Activated CD4-positive, alpha-beta T cell treated with anti-CD3 and anti-CD28 coated beads, Interleukin-2, amount 50 U/mL, for 16 hours (primary cell): Measurements from ENCODE around the gene SLC16A10.
"Not testable (repeated sequence)": the region's sequence is repeated elsewhere in the genome, so short reads cannot be mapped to it uniquely, and the experiment has no call there.

ENCODE experiments used
- DNase-seq: peaks from one replicate; pipeline ENCODE4 v3.0.0-alpha.2; 2020

SLC16A10 gene

GRCh38 chr6:111189666-111190210 is 102.4 kb downstream of the SLC16A10 start:
- DNase-seq, result not testable (repeated sequence)

- DNase-seq, result no peak
These were observed 103.3 kb downstream of the SLC16A10 start for GRCh38 chr6:111190637-111191036.

GRCh38 chr6:111191136-111191535 is 103.8 kb downstream of the SLC16A10 start:
- not testable (repeated sequence) for DNase-seq

GRCh38 chr6:111192911-111193555 is 105.7 kb downstream of the SLC16A10 start:
- no peak for DNase-seq

- DNase-seq, result no peak
These were observed 108.4 kb downstream of the SLC16A10 start for GRCh38 chr6:111195656-111196055.

- no peak for DNase-seq
These were observed 111.5 kb downstream of the SLC16A10 start for GRCh38 chr6:111198841-111199240.

GRCh38 chr6:111199935-111200334 is 112.6 kb downstream of the SLC16A10 start:
- DNase-seq, result no peak

GRCh38 chr6:111200350-111201243 is 113.3 kb downstream of the SLC16A10 start:
- DNase-seq, result no peak

GRCh38 chr6:111201244-111201554 is 113.9 kb downstream of the SLC16A10 start:
- no peak for DNase-seq

GRCh38 chr6:111201764-111202163 is 114.5 kb downstream of the SLC16A10 start:
- DNase-seq, result no peak

GRCh38 chr6:111203539-111203938 is 116.2 kb downstream of the SLC16A10 start:
- DNase-seq, result not testable (repeated sequence)

GRCh38 chr6:111204305-111204704 is 117.0 kb downstream of the SLC16A10 start:
- no peak for DNase-seq

- no peak for DNase-seq
These were observed 117.6 kb downstream of the SLC16A10 start for GRCh38 chr6:111204881-111205280.

- DNase-seq, result no peak
These were observed 118.2 kb downstream of the SLC16A10 start for GRCh38 chr6:111205502-111205901.

GRCh38 chr6:111207141-111207858 is 120.0 kb downstream of the SLC16A10 start:
- DNase-seq, result no peak

- no peak for DNase-seq
These were observed 121.6 kb downstream of the SLC16A10 start for GRCh38 chr6:111208933-111209332.

- DNase-seq, result peak; percentile 71
These were observed 123.0 kb downstream of the SLC16A10 start for GRCh38 chr6:111210194-111210728.

- DNase-seq, result no peak
These were observed 124.2 kb downstream of the SLC16A10 start for GRCh38 chr6:111211411-111212030.

- no peak for DNase-seq
These were observed 125.3 kb downstream of the SLC16A10 start for GRCh38 chr6:111212625-111213024.

- DNase-seq, result no peak
These were observed 127.8 kb downstream of the SLC16A10 start for GRCh38 chr6:111215131-111215530.

- no peak for DNase-seq
These were observed 132.5 kb downstream of the SLC16A10 start for GRCh38 chr6:111219785-111220184.

- no peak for DNase-seq
These were observed 133.2 kb downstream of the SLC16A10 start for GRCh38 chr6:111220383-111221031.
